Stimulated activated CD4-positive, alpha-beta T cell treated with anti-CD3 and anti-CD28 coated beads, Interleukin-4, amount 100 ng/mL, for 24 hours (primary cell): Measurements from ENCODE around the gene DUSP12.

ENCODE experiments used
- DNase-seq: peaks from one replicate; pipeline ENCODE4 v3.0.0-alpha.2; 2020

Gene DUSP12

GRCh38 chr1:161771161-161771560 is 21.6 kb downstream of the DUSP12 start:
- no peak for DNase-seq

GRCh38 chr1:161771973-161772372 is 22.4 kb downstream of the DUSP12 start:
- DNase-seq, result no peak

- DNase-seq, result no peak
Observed at GRCh38 chr1:161772397-161772796, 22.8 kb downstream of the DUSP12 start.

- no peak for DNase-seq
Observed at GRCh38 chr1:161773791-161774190, 24.2 kb downstream of the DUSP12 start.

GRCh38 chr1:161777261-161777660 is 27.7 kb downstream of the DUSP12 start:
- no peak for DNase-seq

- DNase-seq, result no peak
Observed at GRCh38 chr1:161778522-161778921, 28.9 kb downstream of the DUSP12 start.

GRCh38 chr1:161779393-161779792 is 29.8 kb downstream of the DUSP12 start:
- no peak for DNase-seq

- no peak for DNase-seq
Observed at GRCh38 chr1:161781995-161782394, 32.4 kb downstream of the DUSP12 start.

DNA sequence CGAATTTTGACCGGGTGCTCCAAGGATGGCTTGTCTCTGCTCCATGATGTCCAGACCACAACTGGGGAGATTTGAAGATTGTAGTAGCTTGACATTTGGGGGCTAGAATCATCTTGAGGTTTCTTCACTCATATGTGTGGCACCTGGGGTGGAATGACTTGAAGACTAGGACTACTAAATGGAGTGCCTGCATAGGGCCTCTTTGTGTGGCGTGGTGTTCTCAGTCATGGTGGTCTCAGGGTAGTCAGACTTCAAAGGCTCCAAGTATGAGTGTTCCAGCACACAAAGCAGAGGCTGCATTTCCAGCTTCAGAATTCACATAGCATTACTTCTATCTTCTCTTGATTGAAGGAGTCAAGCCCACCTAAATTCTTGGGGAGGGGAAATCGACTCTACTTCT is 33.3 kb downstream of the DUSP12 start:
- no peak for DNase-seq

DNA sequence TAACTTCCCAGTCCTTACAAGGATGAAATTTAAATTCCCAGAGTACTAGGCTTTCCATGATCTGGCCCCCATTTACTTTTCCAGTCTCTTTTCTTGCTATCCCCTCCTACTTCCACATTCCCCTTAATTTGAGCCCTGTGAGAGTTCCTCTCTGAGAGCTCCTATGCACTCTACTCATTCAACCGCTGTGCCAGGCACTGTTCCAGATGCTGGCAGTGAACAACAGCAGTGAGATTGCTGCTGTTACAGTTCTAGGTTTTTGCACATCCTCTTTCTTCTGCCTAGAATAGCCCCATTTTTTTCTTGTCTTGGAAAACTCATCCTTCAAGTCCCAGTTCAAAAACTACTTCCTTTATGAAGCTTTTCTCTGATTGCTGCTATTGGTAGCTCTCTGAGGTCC is 35.4 kb downstream of the DUSP12 start:
- no peak for DNase-seq

DNA sequence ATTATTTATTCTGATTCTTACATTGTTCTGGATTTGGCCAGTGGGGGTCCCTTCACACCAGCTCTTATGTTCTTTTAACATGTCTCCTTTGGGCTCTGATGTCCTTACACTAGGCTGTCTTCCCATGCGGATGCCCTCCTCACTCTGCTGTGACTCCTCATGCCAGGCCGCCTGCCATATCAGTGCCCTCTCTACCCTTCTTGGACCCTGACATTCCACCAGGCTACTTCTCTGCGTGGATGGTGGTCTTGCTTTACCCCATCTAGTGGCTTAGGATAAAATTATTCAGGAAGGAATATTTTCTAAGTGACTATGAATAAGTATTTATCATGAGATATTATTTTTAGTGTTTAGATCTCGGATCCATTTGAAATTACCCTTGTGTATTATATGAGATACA is 37.8 kb downstream of the DUSP12 start:
- DNase-seq, result no peak

DNA sequence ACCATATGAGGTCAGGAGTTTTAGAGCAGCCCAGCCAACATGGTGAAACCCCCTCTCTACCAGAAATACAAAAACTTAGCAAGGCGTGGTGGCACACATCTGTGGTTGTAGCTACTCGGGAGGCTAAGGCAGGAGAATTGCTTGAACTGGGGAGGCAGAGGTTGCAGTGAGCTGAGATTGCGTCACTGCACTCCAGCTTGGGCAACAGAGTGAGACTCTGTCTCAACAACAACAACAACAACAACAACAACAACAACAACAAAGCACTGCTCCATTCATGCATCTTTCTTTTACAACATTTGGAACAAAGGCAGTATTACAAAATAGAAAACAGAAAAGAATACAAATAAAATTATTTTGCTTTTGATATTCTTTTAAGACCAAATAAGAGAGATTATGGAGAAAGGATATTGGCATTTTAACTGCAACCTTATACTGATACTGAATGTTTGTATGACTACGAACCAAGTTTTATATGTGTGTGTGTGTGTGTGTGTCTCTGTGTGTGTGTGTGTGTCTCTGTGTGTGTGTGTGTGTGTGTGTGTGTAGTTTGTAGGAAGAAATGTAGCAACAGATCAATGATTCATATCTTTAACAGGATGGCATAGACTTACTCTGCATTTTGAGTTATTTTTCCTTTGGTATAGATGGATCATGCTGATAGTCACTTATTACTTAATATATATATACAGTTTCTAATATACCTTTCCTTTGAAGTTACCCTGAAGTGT is 41.2 kb downstream of the DUSP12 start:
- DNase-seq, result no peak

- DNase-seq, result no peak
Observed at GRCh38 chr1:161791904-161792655, 42.5 kb downstream of the DUSP12 start.

DNA sequence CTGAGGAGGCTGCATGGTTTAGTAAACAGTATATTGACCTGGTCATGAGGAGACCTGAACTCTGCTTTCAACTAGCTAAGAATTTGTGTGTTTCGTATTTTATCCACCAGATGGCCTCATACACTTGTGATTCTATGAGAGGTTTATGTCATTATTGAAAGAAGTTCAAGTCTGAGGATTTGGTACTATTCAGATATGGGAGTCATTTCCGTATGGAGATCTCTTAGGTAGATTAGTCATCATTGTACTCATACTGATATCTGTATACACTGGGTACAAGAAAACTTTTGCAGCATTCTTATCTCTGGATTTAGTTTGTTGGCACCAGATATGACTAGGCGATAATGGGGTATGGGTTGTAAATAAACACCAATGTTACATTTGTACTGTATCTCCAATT is 43.2 kb downstream of the DUSP12 start:
- DNase-seq, result no peak

GRCh38 chr1:161799792-161800191 is 50.2 kb downstream of the DUSP12 start:
- DNase-seq, result no peak

GRCh38 chr1:161801955-161802354 is 52.4 kb downstream of the DUSP12 start:
- DNase-seq, result no peak

GRCh38 chr1:161803181-161803580 is 53.6 kb downstream of the DUSP12 start:
- DNase-seq, result no peak

GRCh38 chr1:161805399-161806197 is 56.0 kb downstream of the DUSP12 start:
- no peak for DNase-seq
